ENCODE measurements around the gene OBSL1. TPM values are rescaled to one million over a fixed set of nuclear protein-coding genes. Genes with fewer than 3 reads are reported as not detected.

The OBSL1 gene
- total RNA-seq, 2 donors from 2014 or later, result 11.0 to 11.9 TPM

DNA sequence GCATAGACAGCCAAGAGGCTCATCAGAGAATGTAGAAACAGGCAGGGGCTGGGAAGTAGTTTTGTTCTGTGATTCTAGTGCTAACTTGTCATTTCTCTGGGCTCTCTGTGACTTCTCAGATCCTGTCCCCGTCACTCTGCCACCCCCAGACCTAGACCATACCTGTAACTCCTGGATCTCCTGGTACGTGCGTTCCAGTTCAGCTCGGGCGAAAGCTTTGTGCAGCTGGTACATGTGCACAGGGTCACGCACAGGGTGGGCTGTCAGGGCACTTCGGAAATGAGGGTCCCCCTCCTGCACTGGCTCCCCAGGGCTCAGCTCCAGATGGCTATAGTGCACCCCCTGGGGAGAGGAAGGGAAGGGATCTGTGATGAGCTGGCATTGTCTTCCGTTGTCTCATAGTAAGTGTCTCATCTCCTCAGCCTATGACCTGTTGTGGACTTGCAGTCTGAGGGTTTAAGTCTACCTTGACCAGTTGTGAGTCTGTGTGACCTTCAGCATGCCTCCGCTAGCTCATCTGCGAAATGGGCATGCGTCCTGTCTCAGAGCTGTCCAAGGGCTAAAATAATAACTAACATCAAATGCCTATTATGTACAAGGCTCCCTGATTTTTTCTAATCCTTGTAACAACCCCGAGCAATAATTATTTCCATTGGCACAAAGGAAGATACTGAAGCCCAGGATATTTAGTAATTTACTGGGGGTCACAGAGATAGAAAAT is 30.4 kb downstream of the OBSL1 start:
- DNase-seq (no peak), ATAC-seq (no peak)
- intact Hi-C loops (cut with DNase I, micrococcal nuclease), result loop anchor here in 1 of 2 donors (10.0 kb wide), 1 partner anchor 104 kb away; no protein-coding TSS in a partner anchor

DNA sequence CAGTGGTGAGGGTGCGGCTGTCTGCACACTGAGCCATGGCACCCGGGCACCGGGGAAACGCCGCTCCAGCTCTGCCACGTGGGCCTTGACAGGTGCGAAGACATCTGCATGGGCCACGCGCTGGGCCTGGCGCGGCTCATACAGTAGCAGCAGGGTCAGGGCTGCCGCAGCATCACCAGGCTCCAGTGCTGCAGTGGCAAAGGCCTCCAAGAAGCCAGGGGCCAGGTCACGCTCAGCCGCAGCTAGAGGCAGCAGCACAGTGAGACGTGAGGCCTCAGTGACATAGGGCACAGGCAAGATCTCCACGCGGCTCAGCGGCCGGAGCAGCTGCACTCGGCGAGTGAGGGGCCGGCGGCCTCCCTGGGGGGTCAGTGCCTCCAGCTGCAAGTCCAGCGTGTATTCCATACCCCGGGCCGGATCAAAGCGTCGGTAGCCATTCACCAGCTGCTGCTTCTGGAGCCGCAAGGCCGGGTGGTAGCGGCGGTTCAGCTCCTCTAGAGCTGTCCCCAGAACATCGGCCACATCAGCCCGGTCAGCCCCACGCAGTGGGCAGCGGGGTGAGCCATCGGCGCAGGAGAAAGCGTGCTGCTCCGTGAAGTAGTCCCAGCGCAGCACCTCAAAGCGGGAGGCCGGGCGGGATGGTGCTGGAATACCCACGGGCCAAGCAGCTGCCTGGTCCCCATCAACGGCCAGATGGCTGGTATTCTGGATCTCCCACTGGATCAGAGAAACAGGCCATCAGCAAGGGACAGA is 31.2 kb downstream of the OBSL1 start:
- intact Hi-C loops (cut with DNase I, micrococcal nuclease), result loop anchor here (10.0 kb wide), 2 partner anchors 105 to 135 kb away; no protein-coding TSS in a partner anchor
- ATAC-seq (no peak), DNase-seq (no peak)

DNA sequence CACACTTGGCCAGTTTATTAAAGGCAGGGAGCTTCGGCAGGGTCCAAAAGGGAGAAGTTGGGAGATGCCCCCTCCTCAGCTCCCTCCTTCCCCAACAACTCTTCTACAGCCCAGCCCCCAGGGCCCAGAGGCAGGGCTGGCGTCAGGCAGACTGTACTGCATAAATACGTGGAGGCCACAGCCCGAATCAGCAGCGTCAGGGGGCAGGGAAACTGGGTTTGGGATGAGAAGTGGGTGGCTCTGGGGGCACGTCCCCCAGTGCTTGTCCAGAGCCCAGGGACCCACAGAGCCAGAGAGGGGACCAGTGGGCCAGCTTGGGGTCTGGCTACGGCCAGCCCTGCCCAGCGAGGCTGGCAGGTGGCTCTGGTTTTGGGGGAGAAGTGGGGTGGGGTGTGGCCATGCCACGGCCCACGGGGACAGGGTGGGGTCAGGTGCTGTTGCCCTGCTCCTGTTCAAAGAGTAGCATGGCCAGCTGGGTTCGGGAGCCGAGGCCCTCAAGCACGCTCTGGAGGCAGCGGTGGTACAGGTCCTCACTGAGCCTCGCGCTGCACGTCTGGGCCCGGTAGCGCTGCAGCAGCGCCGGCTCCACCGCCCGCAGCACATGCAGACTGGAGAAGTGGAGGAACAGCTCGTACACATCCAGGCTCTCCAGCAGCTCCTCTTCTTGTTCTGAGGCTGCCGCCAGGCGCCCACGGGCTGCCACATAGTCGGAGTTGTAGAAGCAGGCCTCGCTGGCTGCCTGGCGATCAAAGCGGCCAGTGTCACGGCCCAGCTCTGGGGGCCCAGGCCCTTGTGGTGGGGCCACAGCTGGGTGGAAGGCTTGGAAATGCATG is 32.2 kb downstream of the OBSL1 start:
- ATAC-seq (no peak), DNase-seq (no peak)
- intact Hi-C loops (cut with DNase I, micrococcal nuclease), result loop anchor here in 1 of 2 donors (10.0 kb wide), 1 partner anchor 134 kb away; no protein-coding TSS in a partner anchor

DNA sequence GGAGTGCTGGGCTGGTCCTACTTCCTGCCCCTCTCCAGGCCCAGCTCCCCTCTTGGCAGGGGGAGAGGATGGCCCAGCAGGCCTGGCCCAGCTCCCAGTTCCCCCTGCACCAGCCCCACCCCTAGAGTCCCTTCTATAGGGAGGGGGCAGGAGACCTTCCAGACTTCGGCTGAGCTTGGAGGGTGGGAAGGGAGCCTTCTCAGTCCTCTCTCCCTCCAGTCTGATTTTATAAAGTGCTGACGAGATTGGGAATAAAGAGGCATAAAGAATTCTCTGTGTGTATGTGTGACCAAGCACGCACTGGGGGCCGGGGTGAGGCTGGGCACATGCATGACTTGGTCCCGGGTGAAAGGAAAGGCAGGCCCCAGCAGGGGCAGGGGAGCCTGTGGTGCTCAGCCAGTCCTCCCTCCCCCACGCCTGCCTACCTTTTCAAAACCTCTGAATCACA is 32.8 kb downstream of the OBSL1 start:
- no peak for DNase-seq
- ATAC-seq, result no peak
- intact Hi-C loops (cut with DNase I, micrococcal nuclease), result loop anchor here in 1 of 2 donors (10.0 kb wide), 1 partner anchor 134 kb away; no protein-coding TSS in a partner anchor

DNA sequence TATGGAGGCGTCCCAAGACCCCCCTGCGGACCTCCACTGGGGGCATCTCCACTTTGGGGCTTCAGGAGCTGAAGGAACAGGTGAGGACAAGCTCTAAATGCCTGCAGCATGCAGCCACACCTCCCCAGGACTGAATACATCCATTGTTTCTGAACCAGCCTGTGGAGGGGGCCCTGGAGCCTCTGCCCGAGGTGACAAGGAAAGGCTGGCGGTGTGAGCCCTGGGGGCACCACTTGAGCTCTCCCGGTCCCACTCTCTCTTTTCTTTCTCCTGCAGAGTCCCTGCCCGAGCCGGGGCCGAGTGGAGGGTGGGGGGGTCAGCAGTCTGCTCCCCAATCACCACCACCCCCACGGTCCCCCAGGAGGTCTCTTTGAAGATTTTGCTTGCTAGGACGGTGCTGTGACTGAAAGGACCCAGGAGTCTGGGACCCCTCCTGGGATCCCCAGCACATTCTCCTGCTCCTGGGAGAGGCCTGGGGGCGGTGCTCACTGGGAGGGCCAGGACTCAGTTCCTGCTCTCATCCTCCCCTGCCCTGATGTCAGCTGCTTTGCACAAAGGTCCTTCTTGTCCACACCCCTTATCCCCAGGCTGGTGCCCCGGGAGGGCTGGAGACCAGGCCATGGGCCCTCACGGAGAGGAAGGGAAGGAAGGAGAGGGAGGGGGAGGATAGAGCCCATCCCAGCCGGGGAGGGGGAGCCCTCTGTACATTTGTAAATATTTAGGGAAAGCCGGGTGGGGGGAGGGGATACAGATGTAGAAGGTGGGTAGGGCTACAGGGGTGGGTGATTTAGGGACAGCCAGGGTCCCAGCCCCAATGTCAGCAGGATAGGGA is 33.5 kb downstream of the OBSL1 start:
- intact Hi-C loops (cut with DNase I, micrococcal nuclease), result loop anchor here in 1 of 2 donors (10.0 kb wide), 1 partner anchor 133 kb away; no protein-coding TSS in a partner anchor
- no peak for DNase-seq

DNA sequence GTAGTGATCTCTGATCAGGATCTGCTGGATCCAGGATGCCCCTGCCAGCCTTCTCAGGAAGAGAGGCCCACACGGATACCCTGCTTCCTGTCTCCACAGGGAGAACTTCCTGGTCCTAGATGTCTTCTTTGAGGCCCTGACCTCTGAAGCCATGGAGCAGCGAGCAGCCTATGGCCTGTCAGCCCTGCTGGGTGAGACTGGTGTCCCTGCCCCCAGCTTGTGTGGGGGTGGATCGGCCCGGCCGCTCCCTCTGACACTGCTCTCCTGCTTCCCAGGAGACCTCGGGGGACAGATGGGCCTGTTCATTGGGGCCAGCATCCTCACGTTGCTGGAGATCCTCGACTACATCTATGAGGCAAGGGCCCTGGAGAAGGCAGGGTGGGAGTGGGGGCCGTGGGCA is 34.4 kb downstream of the OBSL1 start:
- no peak for DNase-seq

More for the DNA sequence above, 33.5 kb downstream of the OBSL1 start:
- ATAC-seq, result no peak

DNA sequence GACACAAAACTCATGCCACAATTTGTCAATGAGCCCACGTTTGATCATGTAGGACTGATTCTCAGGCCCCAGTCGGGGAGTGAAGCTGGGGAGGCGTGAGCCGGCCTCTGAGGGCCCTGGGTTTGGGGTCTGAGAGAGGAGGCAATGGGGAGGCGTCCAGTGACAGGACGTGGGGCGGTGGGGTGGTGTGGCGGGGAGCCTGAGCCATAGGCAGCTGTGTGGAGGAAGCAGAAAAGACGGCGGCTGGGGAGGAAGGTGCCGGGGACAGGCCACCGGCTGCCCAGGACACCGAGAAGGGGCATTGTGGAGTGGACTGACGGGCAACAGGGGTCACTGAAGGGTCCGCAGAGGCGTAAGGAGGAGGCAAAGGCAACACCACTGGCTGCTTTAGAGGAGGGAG is 34.9 kb downstream of the OBSL1 start:
- intact Hi-C loops (cut with DNase I, micrococcal nuclease), result loop anchor here in 1 of 2 donors (10.0 kb wide), 1 partner anchor 132 kb away; no protein-coding TSS in a partner anchor
- ATAC-seq (no peak), DNase-seq (no peak)

More for the DNA sequence above, 34.4 kb downstream of the OBSL1 start:
- intact Hi-C loops (cut with DNase I, micrococcal nuclease), result loop anchor here in 1 of 2 donors (10.0 kb wide), 1 partner anchor 132 kb away; no protein-coding TSS in a partner anchor
- ATAC-seq, result no peak

DNA sequence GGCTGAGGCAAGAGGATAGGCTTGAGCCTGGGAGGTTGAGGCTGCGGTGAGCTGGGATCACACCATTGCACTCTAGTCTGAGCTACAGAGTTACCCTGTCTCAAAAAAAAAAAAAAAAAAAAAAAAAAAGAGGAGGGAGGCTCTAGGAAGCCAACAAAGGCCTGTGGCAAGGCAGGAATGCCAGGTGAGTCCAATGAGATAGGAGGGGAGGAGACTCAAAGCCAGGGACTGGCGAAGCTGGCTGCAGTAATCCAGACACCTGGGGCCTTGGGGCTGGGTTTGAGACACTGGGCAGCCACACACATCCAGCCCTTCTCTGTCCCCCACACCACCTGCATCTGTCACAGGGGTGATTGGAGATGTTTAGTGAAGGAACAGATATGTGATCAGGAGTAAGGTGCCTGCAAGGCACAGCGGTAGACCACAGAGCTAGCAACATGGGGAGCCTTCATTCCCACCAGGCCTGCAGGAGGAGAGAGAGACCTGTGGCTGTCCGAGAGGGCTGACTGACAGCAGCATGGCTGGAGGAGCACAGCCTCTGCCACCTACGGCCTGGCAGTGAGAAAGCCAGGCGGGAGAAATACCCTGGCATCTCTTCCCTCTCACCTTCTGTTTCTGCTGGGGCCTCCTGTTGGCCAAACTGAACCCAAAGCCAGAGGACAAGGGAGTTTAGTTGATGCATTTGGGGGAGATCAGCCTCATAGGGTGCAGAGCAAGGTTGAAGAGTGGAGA is 37.2 kb downstream of the OBSL1 start:
- ATAC-seq (no peak), DNase-seq (no peak)
- intact Hi-C loops (cut with DNase I, micrococcal nuclease), result loop anchor here in 1 of 2 donors (10.0 kb wide), 1 partner anchor 129 kb away; no protein-coding TSS in a partner anchor

DNA sequence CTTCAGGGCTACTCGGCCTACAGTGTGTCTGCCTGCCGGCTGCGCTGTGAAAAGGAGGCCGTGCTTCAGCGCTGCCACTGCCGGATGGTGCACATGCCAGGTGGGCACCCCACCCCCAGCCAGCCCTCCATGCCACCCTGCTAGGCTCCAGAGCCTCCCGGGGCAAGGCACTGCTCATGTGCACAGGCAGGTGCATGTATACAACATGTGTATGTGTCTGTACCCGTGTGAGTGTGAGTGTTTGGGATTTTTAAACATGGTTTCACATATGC is 39.0 kb downstream of the OBSL1 start:
- intact Hi-C loops (cut with DNase I, micrococcal nuclease), result loop anchor here in 1 of 2 donors (10.0 kb wide), 1 partner anchor 128 kb away; no protein-coding TSS in a partner anchor
- ATAC-seq, result no peak
- DNase-seq, result no peak

DNA sequence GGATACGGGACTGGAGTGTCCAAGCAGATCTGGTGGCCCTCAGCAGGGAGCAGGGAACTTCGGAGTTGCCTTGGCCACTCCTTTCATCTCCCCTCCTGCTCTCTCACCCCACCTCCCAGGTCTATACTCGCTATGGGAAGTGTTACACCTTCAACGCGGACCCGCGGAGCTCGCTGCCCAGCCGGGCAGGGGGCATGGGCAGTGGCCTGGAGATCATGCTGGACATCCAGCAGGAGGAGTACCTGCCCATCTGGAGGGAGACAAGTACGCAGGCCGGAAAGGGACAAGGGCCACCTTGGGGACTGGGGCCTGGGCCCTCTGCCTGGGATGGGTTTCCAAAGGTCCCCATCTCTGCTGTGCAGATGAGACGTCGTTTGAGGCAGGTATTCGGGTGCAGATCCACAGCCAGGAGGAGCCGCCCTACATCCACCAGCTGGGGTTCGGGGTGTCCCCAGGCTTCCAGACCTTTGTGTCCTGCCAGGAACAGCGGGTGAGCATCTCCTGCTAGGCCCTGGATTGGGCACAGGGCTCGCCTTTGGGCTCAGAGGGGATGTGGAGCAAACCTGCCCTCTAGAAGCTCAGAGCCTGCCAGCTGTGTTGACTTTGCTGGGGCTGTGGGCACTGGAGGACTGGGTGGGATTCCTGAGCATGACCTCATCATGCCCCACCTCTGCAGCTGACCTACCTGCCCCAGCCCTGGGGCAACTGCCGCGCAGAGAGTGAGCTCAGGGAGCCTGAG is 39.5 kb downstream of the OBSL1 start:
- intact Hi-C loops (cut with DNase I, micrococcal nuclease), result loop anchor here (2.0 to 10.0 kb wide), 2 partner anchors 127 to 129 kb away; no protein-coding TSS in a partner anchor
- DNase-seq (no peak), ATAC-seq (no peak)

DNA sequence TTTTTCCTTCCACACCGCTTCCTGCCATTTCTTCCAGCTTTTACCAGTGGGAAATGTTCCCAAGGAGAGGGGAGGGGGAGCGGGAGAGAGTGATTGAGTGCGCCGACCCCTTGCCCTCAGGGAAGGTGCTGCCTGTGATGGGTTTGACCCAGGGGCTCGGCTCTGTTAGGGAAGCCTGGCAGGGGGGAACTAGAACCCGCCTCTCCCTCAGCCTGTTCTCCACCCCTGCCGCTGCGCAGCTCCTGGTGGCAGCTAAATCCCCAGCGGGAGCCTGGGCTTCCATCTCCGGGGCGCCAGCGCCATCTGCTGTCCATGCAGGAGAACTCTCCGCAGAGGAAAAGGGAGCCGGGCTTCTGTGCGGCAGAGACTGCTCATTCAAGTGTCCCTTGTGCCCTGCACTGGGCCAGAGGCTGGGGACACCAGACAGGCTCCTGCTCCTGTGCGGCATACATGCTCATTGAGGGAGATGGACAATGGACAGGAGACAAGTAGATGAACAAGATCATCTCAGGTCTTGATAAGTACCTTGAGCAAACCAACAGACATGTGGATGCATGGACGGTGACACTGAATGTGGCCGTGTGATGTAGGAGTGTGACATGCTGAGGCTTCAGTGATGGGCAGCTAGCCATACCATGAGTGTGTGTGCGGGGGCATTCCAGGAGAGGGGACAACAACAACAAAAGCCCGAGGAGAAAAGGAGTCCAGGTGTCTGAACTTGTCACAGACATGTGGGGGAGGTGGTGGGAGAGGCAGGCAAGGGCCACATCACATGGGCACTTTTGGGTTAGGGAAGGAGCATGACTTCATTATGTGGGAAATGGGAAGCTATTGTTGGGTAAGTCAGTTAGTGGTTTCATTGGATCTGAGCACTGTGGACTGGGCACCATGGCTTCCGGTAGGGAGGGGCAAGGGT is 41.0 kb downstream of the OBSL1 start:
- ATAC-seq (peak; percentile 96), DNase-seq (peak; percentile 78)
- intact Hi-C loops (cut with DNase I, micrococcal nuclease), result loop anchor here (2.0 to 10.0 kb wide), 2 partner anchors 126 to 128 kb away; no protein-coding TSS in a partner anchor

DNA sequence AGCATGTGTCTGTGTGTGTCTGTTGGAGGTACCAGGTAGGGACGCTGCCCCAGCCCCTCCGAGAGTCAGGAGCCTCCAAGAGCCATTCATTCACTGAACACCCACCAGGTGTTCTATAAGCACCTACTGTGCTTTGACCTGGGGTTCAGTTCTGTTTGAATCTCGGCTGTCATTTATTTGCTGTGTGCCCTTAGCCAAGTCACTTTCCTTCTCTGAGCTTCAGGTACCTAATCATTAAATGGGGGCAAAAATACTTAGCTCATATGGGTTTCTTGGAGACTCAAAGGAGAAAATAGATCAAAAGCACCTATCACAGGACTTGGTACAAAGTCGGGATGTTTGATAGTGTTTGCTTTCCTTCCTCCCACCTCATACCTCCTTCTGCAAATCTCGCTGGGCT is 43.9 kb downstream of the OBSL1 start:
- intact Hi-C loops (cut with DNase I, micrococcal nuclease), result loop anchor here (10.0 kb wide), 1 partner anchor 53 kb away; no protein-coding TSS in a partner anchor
- ATAC-seq (no peak), DNase-seq (no peak)

DNA sequence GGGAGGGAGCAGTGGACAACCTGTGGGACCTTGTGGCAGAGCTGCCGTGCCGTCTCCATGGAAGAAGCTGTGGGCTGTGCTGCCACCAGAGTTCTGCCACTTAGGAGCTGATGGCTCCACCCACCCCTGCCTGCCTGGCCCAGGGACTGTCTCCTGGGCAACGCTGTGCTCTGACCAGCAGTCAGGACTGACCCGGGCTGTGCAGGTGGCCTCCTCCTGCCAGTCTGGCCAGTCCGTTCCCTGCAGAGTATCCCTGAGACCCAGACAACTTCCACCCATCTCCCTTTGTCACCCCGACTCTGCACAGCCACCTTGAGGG is 44.3 kb downstream of the OBSL1 start:
- no peak for ATAC-seq
- intact Hi-C loops (cut with DNase I, micrococcal nuclease), result loop anchor here (10.0 kb wide), 1 partner anchor 52 kb away; no protein-coding TSS in a partner anchor

DNA sequence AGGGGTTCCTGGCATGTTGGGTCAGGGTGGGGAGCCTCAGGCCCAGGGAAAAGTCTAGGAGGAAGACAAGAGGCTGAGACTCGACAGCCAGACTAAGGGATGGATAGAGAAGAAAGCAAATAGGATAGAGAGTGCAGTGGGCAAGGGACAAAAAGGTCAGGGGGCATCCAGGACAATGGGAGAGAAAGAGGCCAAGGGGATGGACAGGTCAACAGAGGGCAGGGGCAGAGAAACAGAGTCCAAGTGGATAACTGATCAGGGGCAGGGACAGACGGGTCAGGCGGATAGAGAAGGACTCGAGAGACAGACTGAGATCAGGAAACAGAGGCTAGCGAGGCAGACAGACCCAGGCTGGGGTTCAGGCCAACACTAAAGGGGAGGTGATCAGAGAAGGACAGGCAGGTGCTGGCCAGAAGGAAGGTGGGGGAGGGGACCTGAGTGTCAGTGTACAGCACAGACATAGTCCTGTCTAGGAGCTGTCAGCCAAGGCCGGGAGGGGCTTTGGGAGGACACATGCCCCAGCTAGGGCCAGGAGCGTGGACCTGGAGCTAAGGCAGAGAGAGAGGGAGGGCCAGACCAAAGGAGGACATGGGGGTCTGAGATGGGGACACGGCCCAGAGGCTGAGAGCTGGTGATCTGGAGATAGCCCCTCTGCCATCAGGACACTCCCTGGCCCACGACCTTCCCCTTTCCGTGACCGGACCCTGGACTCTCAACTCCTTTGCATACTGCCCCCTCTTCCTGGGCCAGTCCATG is 44.8 kb downstream of the OBSL1 start:
- no peak for ATAC-seq
- no peak for DNase-seq
- intact Hi-C loops (cut with DNase I, micrococcal nuclease), result loop anchor here (10.0 kb wide), 1 partner anchor 52 kb away; no protein-coding TSS in a partner anchor

More for the DNA sequence above, 44.3 kb downstream of the OBSL1 start:
- DNase-seq, result no peak
